IPS DF 19.7 (cell line): Measurements from ENCODE around the gene ZNRF3.
"Not testable (repeated sequence)": the region's sequence is repeated elsewhere in the genome, so short reads cannot be mapped to it uniquely, and the experiment has no call there.

ENCODE experiments used
- DNase-seq: peaks from one replicate; pipeline ENCODE4 v3.0.0-alpha.2; 2013; ENCODE audit warnings: low read depth, low spot score

ZNRF3 gene

DNA sequence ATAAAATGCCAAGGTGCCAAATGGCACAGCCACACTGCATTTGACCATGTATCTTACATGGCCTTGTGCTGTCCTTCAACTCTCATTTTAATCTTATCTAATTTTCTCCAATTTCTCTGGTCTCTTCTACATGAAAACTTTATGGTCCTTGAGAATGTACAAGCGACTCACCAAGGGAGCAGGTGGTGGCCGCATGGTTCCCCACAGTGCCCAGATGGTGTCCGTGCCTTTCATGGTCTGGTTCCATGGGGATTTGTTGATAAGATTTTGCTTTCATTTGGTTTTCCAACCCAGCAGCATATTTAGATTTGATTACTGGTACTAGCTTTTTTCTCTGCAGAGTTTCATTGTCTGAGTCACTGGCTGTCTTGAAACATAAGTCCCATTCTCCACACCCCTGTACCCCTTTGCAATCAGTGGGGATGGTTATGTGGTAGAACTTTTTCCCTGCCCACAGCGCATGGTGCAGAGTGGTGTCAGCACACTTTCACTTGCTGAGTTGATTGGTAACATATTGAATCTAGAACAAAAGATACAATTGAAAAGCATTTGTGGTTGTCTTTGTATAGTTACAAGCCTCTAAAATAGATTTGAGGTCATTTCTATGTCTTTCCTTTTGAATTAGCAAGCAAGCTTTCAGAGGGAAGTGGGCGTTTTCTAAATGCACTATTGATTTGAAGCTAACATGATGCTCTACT, 24.1 kb downstream of the ZNRF3 start:
- DNase-seq, result no peak

DNA sequence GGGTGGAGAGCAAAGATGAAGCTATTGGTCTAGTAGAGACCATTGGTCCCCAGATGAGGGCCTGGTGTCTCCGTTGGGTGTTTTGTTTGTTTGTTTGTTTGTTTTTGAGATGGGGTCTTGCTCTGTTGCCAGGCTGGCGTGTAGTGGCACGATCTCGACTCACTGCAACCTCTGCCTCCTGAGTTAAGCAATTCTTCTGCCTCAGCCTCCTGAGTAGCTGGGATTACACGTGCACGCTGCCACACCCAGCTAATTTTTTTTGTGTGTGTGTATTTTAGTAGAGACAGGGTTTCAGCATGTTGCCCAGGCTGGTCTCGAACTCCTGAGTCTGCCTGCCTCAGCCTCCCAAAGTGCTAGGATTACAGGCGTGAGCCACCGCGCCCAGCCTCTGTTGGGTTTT, 25.4 kb downstream of the ZNRF3 start:
- DNase-seq, result not testable (repeated sequence)

DNA sequence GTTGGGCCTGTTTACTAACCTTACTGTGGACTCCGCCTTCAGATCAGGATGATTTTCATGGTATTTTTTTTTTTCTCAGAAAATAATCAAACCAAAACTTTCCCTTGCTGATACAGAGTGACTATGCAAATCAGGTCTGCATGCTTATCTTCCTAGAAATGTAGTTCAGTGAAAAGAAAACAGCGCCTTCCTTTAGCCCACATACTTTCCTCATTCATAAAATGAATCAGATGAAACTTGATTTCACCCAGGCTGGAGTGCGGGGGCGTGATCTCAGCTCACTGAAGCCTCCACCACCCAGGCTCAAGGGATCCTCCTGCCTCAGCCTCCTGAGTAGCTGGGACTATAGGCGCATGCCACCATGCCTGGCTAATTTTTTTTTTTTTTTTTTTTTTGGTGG, 26.0 kb downstream of the ZNRF3 start:
- no peak for DNase-seq

DNA sequence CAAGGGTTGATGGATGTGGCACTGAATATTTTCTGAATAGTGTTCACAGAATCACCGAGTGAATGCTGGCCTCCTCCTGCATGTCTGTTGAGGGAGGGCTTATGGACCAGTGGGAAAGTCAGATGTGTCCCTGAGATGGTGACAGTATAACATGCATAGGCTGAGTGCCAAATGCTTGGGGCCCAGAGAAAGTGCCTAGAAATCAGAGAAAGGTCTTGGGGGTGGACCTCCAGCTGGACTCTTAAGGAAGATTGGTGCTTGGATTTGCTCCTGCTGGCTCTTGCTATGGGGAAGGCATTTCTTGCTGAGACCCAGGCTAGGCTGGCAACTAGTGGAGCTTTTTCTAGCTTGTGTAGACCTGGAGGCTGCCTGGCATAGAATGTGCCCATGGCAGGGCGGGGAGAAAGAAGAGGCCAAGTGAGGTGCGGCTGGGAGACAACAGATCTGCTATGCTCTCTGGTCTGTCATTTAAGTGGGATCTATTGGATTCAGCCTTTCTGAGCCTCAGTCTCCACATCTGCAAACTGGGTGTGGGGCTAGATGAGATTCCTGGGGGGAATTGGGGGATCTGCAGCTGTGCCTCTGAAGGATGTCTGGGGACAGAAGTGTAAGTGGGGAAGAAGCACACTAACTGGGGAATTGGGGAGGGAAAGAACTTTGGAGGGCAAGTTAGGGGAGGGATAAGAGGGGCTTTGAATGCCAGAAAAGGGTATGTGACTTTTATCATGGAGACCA, 27.4 kb downstream of the ZNRF3 start:
- DNase-seq, result no peak

DNA sequence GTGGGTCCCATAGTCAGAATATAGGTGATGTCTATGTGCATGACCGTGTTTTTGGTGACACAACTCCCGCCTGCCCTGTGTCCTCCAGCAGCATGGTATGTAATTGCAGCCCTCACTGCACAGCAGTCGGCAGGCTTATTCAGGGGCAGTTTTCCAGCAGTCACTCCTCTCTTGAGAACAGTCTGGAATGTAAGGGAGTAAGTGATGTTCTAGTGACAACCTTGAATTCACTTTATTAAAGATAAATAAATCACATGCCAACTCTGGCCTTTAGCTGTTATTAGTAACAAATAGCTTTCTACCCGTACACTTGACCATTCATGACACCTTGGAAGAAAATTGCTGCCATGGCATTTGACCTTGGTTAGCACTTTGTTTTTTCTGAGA, 27.9 kb downstream of the ZNRF3 start:
- no peak for DNase-seq

DNA sequence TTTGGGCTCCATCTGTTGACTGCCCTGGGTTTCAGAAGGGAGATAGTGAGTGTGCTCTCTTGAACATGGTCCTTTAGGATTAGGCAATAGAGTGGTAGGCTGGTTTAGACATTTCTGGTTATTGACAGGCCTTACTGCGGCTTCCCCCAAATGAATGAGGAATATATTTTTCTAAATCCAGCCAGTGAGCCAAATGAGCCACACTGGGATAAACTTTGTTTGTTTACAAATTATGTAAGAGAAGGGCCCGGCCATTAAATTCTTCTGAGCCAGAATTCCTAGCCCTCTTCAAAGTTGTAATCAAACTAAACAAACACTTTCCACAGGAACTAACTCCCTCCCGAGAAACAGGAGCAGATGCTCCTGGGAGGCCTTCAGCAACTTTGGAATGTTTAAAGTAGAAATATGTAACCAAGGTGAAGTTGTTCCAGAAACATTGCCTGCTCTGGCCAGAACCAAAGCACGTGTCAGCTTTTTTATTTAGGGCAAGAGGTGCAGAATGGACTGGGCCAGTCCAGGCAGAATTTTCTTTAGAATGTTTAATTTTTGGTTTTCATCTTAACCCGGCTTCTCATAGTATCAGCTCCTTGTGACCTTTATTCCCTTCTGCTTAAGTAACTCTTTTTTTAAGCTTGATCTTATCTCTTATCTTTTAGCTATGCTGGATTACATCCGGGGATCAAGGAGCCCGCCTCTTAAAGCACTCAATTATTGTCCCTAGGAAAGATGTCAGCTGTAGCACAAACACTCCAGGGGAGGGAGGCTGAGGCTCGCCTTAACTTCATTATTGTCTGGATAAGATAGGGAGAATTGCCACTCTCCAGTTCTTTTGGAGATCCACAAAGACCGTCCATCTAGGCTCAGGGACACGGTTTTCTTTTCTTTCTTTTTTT, 28.7 kb downstream of the ZNRF3 start:
- no peak for DNase-seq

DNA sequence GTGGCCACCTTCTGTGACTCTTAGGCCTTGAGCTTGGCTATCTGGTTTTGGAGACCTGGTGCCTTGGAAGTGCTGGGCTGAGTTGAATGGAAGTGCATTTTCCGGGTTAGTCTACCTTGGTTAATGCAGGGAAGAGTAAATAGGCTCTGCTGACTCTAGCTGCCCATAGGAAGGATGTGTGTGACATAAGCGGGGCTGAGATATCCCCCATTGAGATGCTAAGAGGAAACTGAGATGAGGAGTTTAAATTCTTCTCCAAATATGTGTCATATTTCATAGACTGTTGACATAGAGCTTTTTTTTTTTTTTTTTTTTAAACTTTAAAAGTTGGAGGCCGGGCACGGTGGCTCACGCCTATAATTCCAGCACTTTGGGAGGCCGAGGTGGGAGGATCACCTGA, 30.8 kb downstream of the ZNRF3 start:
- DNase-seq, result no peak

DNA sequence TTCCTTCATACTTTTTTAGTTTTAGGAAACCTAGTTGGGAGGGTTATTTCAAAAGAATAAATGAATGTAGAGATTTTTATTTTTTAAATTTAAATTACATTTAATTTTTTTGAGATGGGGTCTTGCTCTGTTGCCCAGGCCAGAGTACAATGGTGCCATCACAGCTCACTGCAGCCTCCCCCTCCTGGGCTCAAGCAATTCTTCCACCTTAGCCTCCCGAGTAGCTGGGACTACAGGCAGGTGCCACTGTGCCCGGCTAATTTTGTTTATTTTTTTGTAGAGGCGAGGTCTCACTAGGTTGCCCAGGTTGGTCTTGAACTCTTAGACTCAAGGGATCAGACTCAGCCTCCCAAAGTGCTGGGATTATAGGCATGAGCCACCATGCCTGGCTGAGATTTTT, 32.6 kb downstream of the ZNRF3 start:
- no peak for DNase-seq

GRCh38 chr22:28917747-28918549, 34.6 kb downstream of the ZNRF3 start:
- DNase-seq, result no peak

DNA sequence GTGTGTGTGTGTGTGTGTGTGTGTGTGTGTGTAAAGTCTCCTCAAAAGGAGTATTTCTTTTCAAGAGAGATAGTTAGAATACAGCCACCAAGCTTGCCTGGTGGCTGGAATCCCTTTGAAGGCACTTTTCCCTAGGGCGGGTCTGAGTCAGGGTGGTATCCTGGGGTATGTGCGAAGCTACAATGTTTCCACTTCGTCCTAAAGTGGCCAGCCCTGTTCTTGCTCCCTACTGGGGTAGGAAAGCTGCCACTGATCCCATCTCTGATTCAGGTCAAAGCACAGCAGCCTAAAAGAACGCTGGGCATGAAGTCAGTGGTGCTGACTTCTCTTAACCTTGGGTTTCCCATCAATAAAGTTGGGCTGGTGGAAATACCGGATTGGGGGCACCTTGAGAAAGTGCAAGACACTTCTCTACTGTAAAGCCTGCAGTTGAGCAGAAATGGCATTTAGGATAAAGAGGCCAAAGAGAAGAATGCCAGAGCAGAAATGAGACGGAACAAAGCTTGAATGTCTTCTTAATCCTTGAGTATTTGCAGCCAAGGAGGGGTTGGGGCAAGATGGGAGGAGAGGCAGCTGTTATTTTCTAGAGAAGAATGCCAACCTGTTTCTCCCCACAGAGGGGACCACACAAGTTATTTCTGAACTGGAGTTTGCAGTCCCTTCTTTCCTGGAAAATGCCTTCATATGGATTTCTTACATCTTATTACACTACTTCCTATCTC, 35.3 kb downstream of the ZNRF3 start:
- DNase-seq, result no peak

DNA sequence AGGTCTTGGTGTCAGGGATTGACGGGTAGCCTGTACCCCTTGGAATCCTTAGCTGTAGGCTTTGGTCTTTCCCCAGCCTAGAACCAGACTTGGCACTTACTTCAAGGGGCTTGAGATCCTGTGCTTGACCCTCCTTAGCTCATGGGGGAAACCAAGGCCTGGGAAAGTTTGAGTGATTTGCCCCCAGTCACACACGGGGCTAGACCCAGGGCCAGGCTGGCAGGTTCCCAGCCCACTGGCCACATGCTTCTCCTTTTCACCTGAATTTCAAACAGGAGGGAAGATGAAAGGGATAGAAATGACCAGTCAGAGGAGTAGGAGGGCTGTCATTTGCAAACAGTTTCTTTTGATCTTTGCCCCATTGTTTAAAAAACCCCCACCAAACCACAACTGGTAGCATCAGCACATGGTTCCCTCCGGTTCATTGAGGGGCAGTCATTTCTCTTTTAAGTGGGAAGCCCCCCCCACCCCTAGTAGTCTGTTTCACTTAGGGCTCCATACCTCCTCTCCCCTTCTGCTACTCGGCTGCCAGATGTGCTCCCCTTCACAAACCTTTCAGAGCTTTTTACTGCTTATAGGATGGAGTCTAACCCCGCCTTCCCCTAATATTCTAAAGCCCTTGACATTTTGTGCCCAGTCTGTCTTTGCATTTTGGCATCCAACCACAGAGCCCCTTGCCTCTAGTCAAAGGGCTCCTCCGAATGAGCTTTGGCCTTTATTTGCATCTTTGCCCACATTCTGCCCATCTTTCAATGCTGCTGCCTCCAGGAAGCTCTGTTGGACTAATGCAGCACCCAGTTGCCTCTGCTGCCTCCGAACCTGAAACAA, 37.6 kb downstream of the ZNRF3 start:
- DNase-seq, result no peak

DNA sequence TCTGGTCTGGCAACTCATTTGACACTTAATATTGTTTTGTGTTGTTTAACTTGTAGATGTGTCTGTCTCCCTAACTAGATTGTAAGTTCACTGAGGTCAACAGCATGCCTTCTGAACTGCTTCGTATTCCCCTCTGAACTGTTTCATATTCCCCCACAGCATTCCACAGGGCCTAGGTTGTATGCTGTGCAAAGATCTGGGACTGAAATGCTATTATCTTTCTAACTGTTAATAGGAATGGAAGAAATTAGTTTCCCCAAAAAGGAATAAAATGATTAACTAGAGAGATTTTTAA, 38.2 kb downstream of the ZNRF3 start:
- DNase-seq, result no peak

GRCh38 chr22:28922540-28923244, 39.3 kb downstream of the ZNRF3 start:
- DNase-seq, result no peak

GRCh38 chr22:28923826-28924732, 40.7 kb downstream of the ZNRF3 start:
- DNase-seq, result no peak

- no peak for DNase-seq
These were observed 42.5 kb downstream of the ZNRF3 start for GRCh38 chr22:28925916-28926315.

- no peak for DNase-seq
These were observed 44.3 kb downstream of the ZNRF3 start for GRCh38 chr22:28927630-28928029.

GRCh38 chr22:28929197-28929596, 45.8 kb downstream of the ZNRF3 start:
- DNase-seq, result no peak

DNA sequence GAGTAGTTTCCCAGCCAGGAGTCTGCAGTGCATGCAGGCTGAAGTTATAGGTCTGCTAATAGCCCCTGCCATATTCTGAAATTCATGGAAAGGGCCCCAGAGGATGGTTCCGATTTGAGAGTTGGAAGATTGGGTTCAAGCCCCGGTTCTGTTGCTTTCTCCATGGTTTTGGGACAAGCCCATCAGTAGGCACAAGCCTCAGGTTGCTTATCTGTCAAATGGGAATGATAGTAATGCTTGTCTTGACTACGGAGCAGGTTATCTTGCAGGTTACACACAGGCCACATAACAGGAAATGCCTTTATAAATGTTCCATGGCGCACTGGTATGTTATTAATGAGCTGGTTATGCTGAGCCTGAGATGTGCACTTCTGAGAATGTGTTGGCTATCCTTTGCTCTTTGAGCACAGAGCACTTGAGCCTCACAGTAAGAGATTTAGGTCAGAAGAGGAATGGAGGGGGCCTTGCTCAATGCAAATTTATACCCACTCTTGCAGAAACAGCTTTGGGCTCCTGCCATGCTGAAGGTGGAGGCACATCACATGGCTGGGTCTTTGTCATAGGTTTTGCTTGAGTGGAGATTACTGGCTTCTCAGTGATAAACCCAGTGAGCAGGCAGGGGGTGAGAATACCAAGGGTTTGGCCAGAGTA, 47.1 kb downstream of the ZNRF3 start:
- no peak for DNase-seq
